HepG2 (cell line): ENCODE measurements around the gene AJM1. TPM values are rescaled to one million over a fixed set of nuclear protein-coding genes. Genes with fewer than 3 reads are reported as not detected.

Source experiments
- AGO2 ChIP-seq: fragments of 200-400 bp; formaldehyde crosslinking; optimal IDR thresholded peaks from 2 replicates; pipeline ENCODE3; 2017; ENCODE audit warnings: mild to moderate bottlenecking, low read depth, low read length, moderate library complexity
- BCL3 ChIP-seq: sonication (generic); formaldehyde crosslinking; IDR thresholded peaks from 2 replicates; pipeline ENCODE4 v1.5.1; 2020; ENCODE audit warnings: mild to moderate bottlenecking, missing genetic modification reagents, moderate library complexity
- BCL6 ChIP-seq: IDR thresholded peaks from 2 replicates; pipeline ENCODE4 v1.6.1; 2016; ENCODE audit warnings: missing genetic modification reagents, missing compliant biosample characterization
- CEBPG ChIP-seq: IDR thresholded peaks from 2 replicates; pipeline ENCODE4 v1.6.1; 2016
- DNMT1 ChIP-seq: sonication (generic); formaldehyde crosslinking; IDR thresholded peaks from 2 replicates; pipeline ENCODE4 v1.5.1; 2020; ENCODE audit warnings: mild to moderate bottlenecking, missing genetic modification reagents
- DPF2 ChIP-seq: sonication (generic); formaldehyde crosslinking; IDR thresholded peaks from 2 replicates; pipeline ENCODE4 v1.4.0; 2020; ENCODE audit warnings: mild to moderate bottlenecking, low read depth, missing genetic modification reagents, borderline replicate concordance
- ELF3 ChIP-seq: IDR thresholded peaks from 2 replicates; pipeline ENCODE4 v1.6.1; 2016; ENCODE audit warnings: missing genetic modification reagents, missing compliant biosample characterization
- FOXA3 ChIP-seq: IDR thresholded peaks from 2 replicates; pipeline ENCODE4 v1.6.1; 2016; ENCODE audit warnings: missing genetic modification reagents, missing compliant biosample characterization
- GZF1 ChIP-seq: sonication (generic); formaldehyde crosslinking; IDR thresholded peaks from 2 replicates; pipeline ENCODE4 v1.5.1; 2020; ENCODE audit warnings: mild to moderate bottlenecking, missing genetic modification reagents
- KDM2A ChIP-seq: sonication (generic); formaldehyde crosslinking; IDR thresholded peaks from 2 replicates; pipeline ENCODE4 v1.4.0; 2020; ENCODE audit warnings: low read depth, missing genetic modification reagents, borderline replicate concordance
- MIER2 ChIP-seq: IDR thresholded peaks from 2 replicates; pipeline ENCODE4 v1.6.1; 2016; ENCODE audit warnings: missing biosample characterization, missing genetic modification reagents
- MIER3 ChIP-seq: IDR thresholded peaks from 2 replicates; pipeline ENCODE4 v1.6.1; 2016; ENCODE audit warnings: missing compliant biosample characterization, borderline replicate concordance
- PHF5A ChIP-seq: IDR thresholded peaks from one replicate; pipeline ENCODE4 v1.6.1; 2018; ENCODE audit warnings: low read depth, missing genetic modification reagents; ENCODE audit not compliant: unreplicated experiment
- PITX1 ChIP-seq: sonication (generic); formaldehyde crosslinking; IDR thresholded peaks from 2 replicates; pipeline ENCODE4 v1.5.1; 2020; ENCODE audit warnings: mild to moderate bottlenecking, missing genetic modification reagents
- POGZ ChIP-seq: sonication (generic); formaldehyde crosslinking; IDR thresholded peaks from 2 replicates; pipeline ENCODE4 v1.4.0; 2020; ENCODE audit warnings: mild to moderate bottlenecking, missing genetic modification reagents
- POLR2AphosphoS5 ChIP-seq: IDR thresholded peaks from 2 replicates; pipeline ENCODE4 v1.6.1; 2012; ENCODE audit warnings: low read depth, low read length
- REL ChIP-seq: sonication (generic); formaldehyde crosslinking; conservative IDR thresholded peaks from 2 replicates; pipeline ENCODE4 v1.8.0; 2022; ENCODE audit warnings: mild to moderate bottlenecking, missing genetic modification reagents, moderate library complexity
- SAFB2 ChIP-seq: sonication (generic); formaldehyde crosslinking; IDR thresholded peaks from 2 replicates; pipeline ENCODE4 v1.5.1; 2020; ENCODE audit warnings: missing genetic modification reagents, low read depth, mild to moderate bottlenecking, borderline replicate concordance
- SALL2 ChIP-seq: sonication (generic); formaldehyde crosslinking; IDR thresholded peaks from 2 replicates; pipeline ENCODE4 v1.8.1; 2023; ENCODE audit warnings: mild to moderate bottlenecking, missing genetic modification reagents, inconsistent platforms
- SP1 ChIP-seq, 2 experiments: fragments of 450-650 bp in 1 of 2; sonication (generic) in 1 of 2; formaldehyde crosslinking in 1 of 2; IDR thresholded peaks; 2 replicates each; pipeline versions ENCODE4 v1.4.0 to v1.6.1; 2016 to 2020; ENCODE audit warnings: missing genetic modification reagents in 1 of 2
- ZFP91 ChIP-seq: sonication (generic); formaldehyde crosslinking; IDR thresholded peaks from 2 replicates; pipeline ENCODE4 v1.9.0; 2022; ENCODE audit warnings: missing genetic modification reagents, mild to moderate bottlenecking, borderline replicate concordance
- ZNF343 ChIP-seq: sonication (generic); formaldehyde crosslinking; IDR thresholded peaks from 2 replicates; pipeline ENCODE4 v1.4.0; 2020; ENCODE audit warnings: mild to moderate bottlenecking, missing genetic modification reagents
- ZNF510 ChIP-seq: sonication (generic); formaldehyde crosslinking; IDR thresholded peaks from 2 replicates; pipeline ENCODE4 v1.4.0; 2020; ENCODE audit warnings: low read depth, mild to moderate bottlenecking, missing genetic modification reagents
- ZNF547 ChIP-seq: sonication (generic); formaldehyde crosslinking; IDR thresholded peaks from 2 replicates; pipeline ENCODE4 v1.5.1; 2020; ENCODE audit warnings: mild to moderate bottlenecking, missing genetic modification reagents
- ZNF598 ChIP-seq: sonication (generic); formaldehyde crosslinking; IDR thresholded peaks from 2 replicates; pipeline ENCODE4 v1.5.1; 2020; ENCODE audit warnings: mild to moderate bottlenecking, missing genetic modification reagents, borderline replicate concordance
- polyA plus RNA-seq, 8 experiments: library from polyadenylated mRNA; depleted of rRNA in 3 of 8; stranded (reverse) in 7 of 8; unstranded in 1 of 8; fragments of >200 nt; fragmentation: Illumina TruSeq in 4 of 8; extraction: Trizol in 4 of 8; gene quantifications; 2 replicates each; pipeline versions ENCODE4 v1.2.1 to v1.2.3, GENCODE V29; 2011 to 2016; ENCODE audit warnings: low read depth in 4 of 8, missing spikeins in 1 of 8, mixed read lengths in 1 of 8; ENCODE audit not compliant: insufficient read depth in 1 of 8
- total RNA-seq, 5 experiments: library from RNA; depleted of rRNA; stranded (reverse); fragments of >200 nt; fragmentation: Illumina TruSeq; extraction: Trizol; gene quantifications; 2 replicates each; pipeline ENCODE4 v1.2.3, GENCODE V29; 2016; ENCODE audit warnings: low read depth in 1 of 5
- TF ChIP-seq, protein P1 (sequence below): sonication (generic); formaldehyde crosslinking; IDR thresholded peaks from 2 replicates; pipeline ENCODE4 v1.4.0; 2020; ENCODE audit warnings: missing genetic modification reagents

Gene AJM1
- total and polyA plus RNA-seq, 2 of the 13 experiments (the other 11 are each of a cell fraction or from before 2014, with no cell fraction given), result 1.1 to 1.2 TPM

DNA sequence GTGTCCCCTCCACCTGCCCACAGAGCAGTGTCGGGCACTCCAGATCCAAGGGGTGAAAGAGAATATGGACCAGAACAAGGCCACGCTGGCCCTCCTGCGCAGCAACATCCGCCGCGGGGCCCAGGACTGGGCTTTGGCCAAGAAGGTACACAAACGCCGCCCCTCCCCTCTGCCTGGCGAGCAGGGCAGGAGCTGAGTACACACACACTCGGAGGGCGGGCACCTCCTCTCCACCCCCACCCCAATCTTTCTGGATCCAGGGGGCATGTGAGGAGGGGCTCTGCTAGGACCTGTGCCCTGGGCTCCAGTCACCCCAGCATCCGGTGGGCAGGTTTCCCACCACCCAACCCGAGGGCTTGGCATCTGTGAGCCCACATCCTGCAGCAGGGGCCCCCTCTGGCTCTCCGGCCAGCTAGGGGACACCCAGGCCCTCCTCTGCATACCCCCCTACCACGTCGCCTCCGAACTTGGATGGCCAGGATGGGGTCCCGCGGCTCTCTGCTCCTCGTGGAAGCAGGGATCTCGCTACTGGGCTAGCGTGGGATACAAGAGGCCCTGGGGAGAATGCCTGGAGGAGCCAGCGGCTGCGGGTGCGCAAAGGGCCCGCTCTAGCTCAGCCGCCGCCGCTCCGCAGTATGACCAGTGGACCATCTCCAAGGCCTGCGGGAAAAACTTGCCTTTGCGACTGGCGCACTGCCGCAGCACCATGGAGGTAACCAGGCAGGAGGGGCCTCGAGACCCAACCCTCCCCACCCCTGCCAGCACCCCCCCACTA is 43.0 kb upstream of the AJM1 start (continued):
- TF ChIP-seq SAFB2 (CRISPR knock-in tag) (peak; percentile 31; the same call in 1 of the 2 replicates), MIER3 (CRISPR knock-in tag) (peak; percentile 91; the same call in 1 of the 2 replicates), BCL3 (CRISPR knock-in tag) (peak; percentile 76), GZF1 (CRISPR knock-in tag) (peak; percentile 15), PHF5A (peak; percentile 75), ELF3 (CRISPR knock-in tag) (peak; percentile 47; the same call in 1 of the 2 replicates), CEBPG (CRISPR knock-in tag) (peak; percentile 46; the same call in 1 of the 2 replicates), BCL6 (CRISPR knock-in tag) (peak; percentile 51; the same call in 1 of the 2 replicates), ZNF598 (CRISPR knock-in tag) (0 out of 2 replicates have a peak, but pooled peaks have one; percentile 50), DPF2 (CRISPR knock-in tag) (peak; percentile 82), POLR2AphosphoS5 (peak; percentile 78), MIER2 (CRISPR knock-in tag) (peak; percentile 72; the same call in 1 of the 2 replicates), PITX1 (CRISPR knock-in tag) (peak; percentile 90), FOXA3 (CRISPR knock-in tag) (peak; percentile 91), AGO2 (peak; percentile 94), ZNF547 (peak; percentile 86; the same call in 1 of the 2 replicates), ZNF343 (peak; percentile 50; the same call in 1 of the 2 replicates), REL (peak; percentile 95), POGZ (CRISPR knock-in tag) (0 out of 2 replicates have a peak, but pooled peaks have one; percentile 50), ZFP91 (CRISPR knock-in tag) (no peak), SALL2 (peak; percentile 13; the same call in 1 of the 2 replicates), ZNF510 (CRISPR knock-in tag) (0 out of 2 replicates have a peak, but pooled peaks have one; percentile 41), KDM2A (CRISPR knock-in tag) (peak; percentile 92), SP1 (IDR thresholded peaks at IDR 0.05) (no peak), SP1 (CRISPR knock-in tag; IDR thresholded peaks at IDR 0.05) (0 out of 2 replicates have a peak, but pooled peaks have one; percentile 62), DNMT1 (CRISPR knock-in tag) (peak; percentile 62; the same call in 1 of the 2 replicates)
- TF ChIP-seq, protein P1, sequence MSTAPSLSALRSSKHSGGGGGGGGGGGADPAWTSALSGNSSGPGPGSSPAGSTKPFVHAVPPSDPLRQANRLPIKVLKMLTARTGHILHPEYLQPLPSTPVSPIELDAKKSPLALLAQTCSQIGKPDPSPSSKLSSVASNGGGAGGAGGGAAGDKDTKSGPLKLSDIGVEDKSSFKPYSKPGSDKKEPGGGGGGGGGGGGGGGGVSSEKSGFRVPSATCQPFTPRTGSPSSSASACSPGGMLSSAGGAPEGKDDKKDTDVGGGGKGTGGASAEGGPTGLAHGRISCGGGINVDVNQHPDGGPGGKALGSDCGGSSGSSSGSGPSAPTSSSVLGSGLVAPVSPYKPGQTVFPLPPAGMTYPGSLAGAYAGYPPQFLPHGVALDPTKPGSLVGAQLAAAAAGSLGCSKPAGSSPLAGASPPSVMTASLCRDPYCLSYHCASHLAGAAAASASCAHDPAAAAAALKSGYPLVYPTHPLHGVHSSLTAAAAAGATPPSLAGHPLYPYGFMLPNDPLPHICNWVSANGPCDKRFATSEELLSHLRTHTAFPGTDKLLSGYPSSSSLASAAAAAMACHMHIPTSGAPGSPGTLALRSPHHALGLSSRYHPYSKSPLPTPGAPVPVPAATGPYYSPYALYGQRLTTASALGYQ (CRISPR knock-in tag), result peak; percentile 61; the same call in 1 of the 2 replicates
